Pancreas (tissue), 10 donors: ENCODE results near the gene FAM222B. TPM values are rescaled to one million over a fixed set of nuclear protein-coding genes. Genes with fewer than 3 reads are reported as not detected.

ENCODE experiments used
- ATAC-seq, 4 donors: fragments of 200-7000 bp; cut with Tn5 transposase; one replicate each; pipeline versions ENCODE4 v1.8.0 to v1.9.1; 2020; ENCODE audit warnings: mild to moderate bottlenecking in 4 of 4, moderate library complexity in 4 of 4
- DNase-seq, 6 donors: peaks; one replicate each; pipeline ENCODE4 v3.0.0-alpha.2; 2020
- FAIRE-seq: peaks from 2 replicates; lab custom pipeline; 2012; peaks lifted over from hg19 to GRCh38; lab: Jason Lieb, UNC
- H3K27ac ChIP-seq, 4 donors: fragments of 200-600 bp; sonication (generic); 1 replicate in 3 of 4; 2 replicates in 1 of 4; pipeline versions ENCODE4 v1.5.0 to v1.8.0; 2020
- H3K27me3 ChIP-seq, 4 donors: fragments of 200-600 bp; one replicate each; pipeline ENCODE4 v1.8.0; 2021
- H3K36me3 ChIP-seq, 3 donors: fragments of 200-600 bp; sonication (generic) in 1 of 3; one replicate each; pipeline versions ENCODE4 v1.5.0 to v1.8.0; 2020 to 2021
- H3K4me1 ChIP-seq, 3 donors: fragments of 200-600 bp; one replicate each; pipeline ENCODE4 v1.8.0; 2021
- H3K4me3 ChIP-seq, 4 donors: fragments of 200-600 bp; sonication (generic) in 2 of 4; one replicate each; pipeline versions ENCODE4 v1.5.0 to v1.8.0; 2020 to 2021
- H3K9me3 ChIP-seq, 4 donors: fragments of 200-600 bp; one replicate each; pipeline ENCODE4 v1.8.0; 2021
- WGBS, 2 donors: extraction: QIAGEN DNeasy Blood & Tissue Kit; methylation state at CpG; one replicate each; pipeline ENCODE4 v1.1.7; 2013; 5-methylcytosine and 5-hydroxymethylcytosine counted together
- intact Hi-C, 3 donors: fragments of 100-400 bp; cut with DNase I; formaldehyde crosslinking; loops; one replicate each; pipeline versions ENCODE4 v1.11.1 to v1.14.2; 2022
- polyA plus RNA-seq, 2 donors: library from polyadenylated mRNA; stranded (reverse); fragments of 200-250 nt; gene quantifications; one replicate each; pipeline ENCODE4 v1.2.3, GENCODE V29; 2013
- total RNA-seq, 6 donors: library from RNA; stranded (reverse); fragmentation: NEBNext Ultra II Directional in 4 of 6; extraction: Animal tissue kit (Norgen Biotek cat#: 25700) in 4 of 6; gene quantifications; one replicate each; pipeline versions ENCODE4 v1.2.1 to v1.2.4, GENCODE V29; 2021 to 2023
- TF ChIP-seq, protein P1 (sequence below), 4 donors: fragments of 200-600 bp; sonication (generic) in 3 of 4; IDR thresholded peaks; one replicate each; pipeline versions ENCODE4 v1.5.0 to v1.8.0; 2021; ENCODE audit warnings: antibody characterized with exemption in 4 of 4
- donor health status: healthy with polysubstance abuse.
- donor health status: DM: no; HTN: no; CAD: no; lungs with moderate emphysema.
- donor health status: DM: no; HTN: no; CAD: no.
- donor health status: control.
- donor health status: control.
- donor health status: Bipolar disorder and iron deficiency.
- donor health status: DM: yes; HTN: yes; CAD: no.
- donor health status: DM: no; HTN: no; CAD: no.
- donor health status: DM: no; HTN: no; CAD: no.
- donor health status: DM: yes; HTN: yes; CAD: no.

The FAM222B gene
- total and polyA plus RNA-seq, 8 donors = 5.5 to 15.6 (median 8.1) TPM

DNA sequence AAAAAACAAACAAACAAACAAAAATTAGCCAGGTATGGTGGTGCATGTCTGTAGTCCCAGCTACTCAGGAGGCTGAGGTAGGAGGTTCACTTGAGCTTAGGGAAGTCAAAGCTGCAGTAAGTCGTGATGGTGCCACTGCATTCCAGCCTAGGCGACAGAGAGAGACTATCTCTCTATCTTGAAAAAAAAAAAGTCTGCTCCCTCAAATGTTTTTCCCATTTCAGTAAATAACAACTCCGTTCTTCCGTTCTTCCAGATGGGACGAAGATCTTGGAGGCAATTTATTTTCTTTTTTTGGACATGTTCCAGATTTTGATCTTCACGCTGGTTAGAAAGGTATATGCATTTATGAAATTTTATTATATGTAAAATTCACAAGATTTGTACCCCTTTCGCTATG lies 31.2 kb upstream of the FAM222B start:
- Histone ChIP-seq H3K27ac (no peak overlapping the region), H3K4me3 (no peak overlapping the region), H3K9me3 (no peaks in the 10 kb centered on the region), H3K27me3 (no peaks in the 10 kb centered on the region), H3K36me3 (no peaks in the 10 kb centered on the region), H3K4me1 (no peaks in the 10 kb centered on the region)
- intact Hi-C loops = no loop called here
- FAIRE-seq (no peak), ATAC-seq (no peak), DNase-seq (no peak)
- WGBS, 2 donors = 84 to 90% methylated on average over 7 of the region's 7 CpGs
- TF ChIP-seq, protein P1, sequence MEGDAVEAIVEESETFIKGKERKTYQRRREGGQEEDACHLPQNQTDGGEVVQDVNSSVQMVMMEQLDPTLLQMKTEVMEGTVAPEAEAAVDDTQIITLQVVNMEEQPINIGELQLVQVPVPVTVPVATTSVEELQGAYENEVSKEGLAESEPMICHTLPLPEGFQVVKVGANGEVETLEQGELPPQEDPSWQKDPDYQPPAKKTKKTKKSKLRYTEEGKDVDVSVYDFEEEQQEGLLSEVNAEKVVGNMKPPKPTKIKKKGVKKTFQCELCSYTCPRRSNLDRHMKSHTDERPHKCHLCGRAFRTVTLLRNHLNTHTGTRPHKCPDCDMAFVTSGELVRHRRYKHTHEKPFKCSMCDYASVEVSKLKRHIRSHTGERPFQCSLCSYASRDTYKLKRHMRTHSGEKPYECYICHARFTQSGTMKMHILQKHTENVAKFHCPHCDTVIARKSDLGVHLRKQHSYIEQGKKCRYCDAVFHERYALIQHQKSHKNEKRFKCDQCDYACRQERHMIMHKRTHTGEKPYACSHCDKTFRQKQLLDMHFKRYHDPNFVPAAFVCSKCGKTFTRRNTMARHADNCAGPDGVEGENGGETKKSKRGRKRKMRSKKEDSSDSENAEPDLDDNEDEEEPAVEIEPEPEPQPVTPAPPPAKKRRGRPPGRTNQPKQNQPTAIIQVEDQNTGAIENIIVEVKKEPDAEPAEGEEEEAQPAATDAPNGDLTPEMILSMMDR (IDR thresholded peaks at IDR 0.05) = no peak

- FAIRE-seq (no peak), DNase-seq (no peak), ATAC-seq (no peak)
- intact Hi-C loops = no loop called here
- Histone ChIP-seq H3K9me3 (no peaks in the 10 kb centered on the region), H3K4me3 (no peak overlapping the region), H3K27ac (no peak overlapping the region), H3K27me3 (no peaks in the 10 kb centered on the region), H3K4me1 (no peaks in the 10 kb centered on the region), H3K36me3 (no peaks in the 10 kb centered on the region)
- 83 to 87% methylated on average over 6 of the region's 6 CpGs for WGBS, 2 donors
- TF ChIP-seq, protein P1 (IDR thresholded peaks at IDR 0.05) = no peak
These were observed 28.5 kb upstream of the FAM222B start for GRCh38 chr17:28871056-28871579.

DNA sequence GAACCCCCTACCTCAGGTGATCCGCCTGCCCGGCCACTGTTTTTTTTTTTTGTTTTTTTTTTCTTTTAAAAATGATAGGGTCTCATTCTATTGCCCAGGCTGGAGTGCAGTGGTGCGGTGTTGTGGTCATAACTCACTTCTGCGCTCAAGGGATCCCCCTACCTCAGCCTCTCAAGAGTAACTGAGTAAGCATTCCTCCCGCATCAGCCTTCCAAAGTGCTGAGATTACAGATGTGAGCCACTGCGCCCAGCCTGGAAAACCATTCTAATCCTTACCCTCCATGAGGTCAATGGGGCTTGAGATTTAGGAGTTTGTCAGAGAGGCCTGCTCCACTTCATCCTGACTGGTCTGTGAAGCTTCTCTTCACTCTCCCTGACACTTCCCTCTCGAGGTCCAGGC lies 24.7 kb upstream of the FAM222B start:
- Histone ChIP-seq H3K4me3 (no peak overlapping the region), H3K9me3 (no peaks in the 10 kb centered on the region), H3K27ac (no peak overlapping the region), H3K36me3 (no peaks in the 10 kb centered on the region), H3K27me3 (no peaks in the 10 kb centered on the region), H3K4me1 (no peaks in the 10 kb centered on the region)
- TF ChIP-seq, protein P1 (IDR thresholded peaks at IDR 0.05) = no peak
- FAIRE-seq (no peak), DNase-seq (no peak), ATAC-seq (no peak)
- intact Hi-C loops = no loop called here
- 79 to 82% methylated on average over 7 of the region's 7 CpGs for WGBS, 2 donors

DNA sequence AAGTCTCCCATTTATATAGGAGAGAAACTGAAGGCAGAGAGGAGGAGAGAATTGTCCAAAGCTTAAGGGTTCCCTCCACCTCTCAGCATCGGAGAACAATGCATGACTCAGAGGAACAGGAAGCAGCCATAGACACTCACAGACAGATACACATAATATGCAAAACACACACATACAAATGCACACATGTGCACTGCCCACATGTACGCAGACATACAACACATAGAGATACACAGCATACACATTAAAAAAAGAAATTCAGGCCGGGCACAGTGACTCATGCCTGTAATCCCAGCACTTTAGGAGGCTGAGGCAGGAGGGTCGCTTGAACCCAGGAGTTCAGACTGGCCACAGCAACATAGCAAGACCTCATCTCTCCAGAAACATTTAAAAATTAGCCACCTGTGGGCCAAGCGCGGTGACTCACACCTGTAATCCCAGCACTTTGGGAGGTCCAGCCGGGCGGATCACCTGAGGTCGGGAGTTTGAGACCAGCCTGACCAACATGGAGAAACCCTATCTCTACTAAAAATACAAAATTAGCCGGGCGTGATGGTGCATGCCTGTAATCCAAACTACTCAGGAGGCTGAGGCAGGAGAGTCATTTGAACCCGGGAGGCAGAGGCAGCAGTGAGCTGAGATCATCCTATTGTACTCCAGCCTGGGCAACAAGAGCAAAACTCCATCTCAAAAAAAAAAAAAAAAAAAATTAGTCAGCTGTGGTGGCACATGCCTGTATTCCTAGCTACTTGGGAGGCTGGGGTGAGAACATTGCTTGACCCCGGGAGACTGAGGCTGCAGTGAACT lies 23.6 kb upstream of the FAM222B start:
- FAIRE-seq (no peak), DNase-seq (peak in 1 of 6 donors; percentile 6), ATAC-seq (peak in 1 of 4 donors; percentile 18)
- Histone ChIP-seq H3K27me3 (no peaks in the 10 kb centered on the region), H3K4me1 (no peaks in the 10 kb centered on the region), H3K4me3 (no peak overlapping the region), H3K36me3 (no peaks in the 10 kb centered on the region), H3K9me3 (no peaks in the 10 kb centered on the region), H3K27ac (no peak overlapping the region)
- 79 to 89% methylated on average over 13 of the region's 13 CpGs for WGBS, 2 donors
- TF ChIP-seq, protein P1 (IDR thresholded peaks at IDR 0.05) = no peak
- intact Hi-C loops = no loop called here
